Glomerular visceral epithelial cell (primary cell): ENCODE measurements around the gene PARP11.
"Not testable (repeated sequence)": the region's sequence is repeated elsewhere in the genome, so short reads cannot be mapped to it uniquely, and the experiment has no call there.

Experiments used
- DNase-seq: peaks from one replicate; pipeline ENCODE4 v3.0.0-alpha.2; 2016; ENCODE audit errors: extremely low spot score

PARP11 gene

GRCh38 chr12:3882896-3883564 lies 9.8 kb upstream of the PARP11 start:
- no peak for DNase-seq

- DNase-seq: no peak
Measured at GRCh38 chr12:3882406-3882805, 9.2 kb upstream of the PARP11 start.

GRCh38 chr12:3881281-3881950 lies 8.2 kb upstream of the PARP11 start:
- DNase-seq: no peak

GRCh38 chr12:3879846-3880245 lies 6.6 kb upstream of the PARP11 start:
- DNase-seq: no peak

GRCh38 chr12:3871356-3871755 lies 1.8 kb downstream of the PARP11 start:
- DNase-seq: no peak

- no peak for DNase-seq
Measured at GRCh38 chr12:3869865-3870264, 3.3 kb downstream of the PARP11 start.

- no peak for DNase-seq
Measured at GRCh38 chr12:3869433-3869832, 3.8 kb downstream of the PARP11 start.

- DNase-seq: no peak
Measured at GRCh38 chr12:3863756-3864155, 9.4 kb downstream of the PARP11 start.

GRCh38 chr12:3842517-3842916 lies 30.7 kb downstream of the PARP11 start:
- no peak for DNase-seq

GRCh38 chr12:3841783-3842182 lies 31.4 kb downstream of the PARP11 start:
- no peak for DNase-seq

GRCh38 chr12:3840833-3841232 lies 32.4 kb downstream of the PARP11 start:
- DNase-seq: not testable (repeated sequence)

GRCh38 chr12:3839745-3840144 lies 33.5 kb downstream of the PARP11 start:
- not testable (repeated sequence) for DNase-seq

- DNase-seq: not testable (repeated sequence)
Measured at GRCh38 chr12:3838701-3839548, 34.3 kb downstream of the PARP11 start.

GRCh38 chr12:3838076-3838475 lies 35.1 kb downstream of the PARP11 start:
- no peak for DNase-seq

- no peak for DNase-seq
Measured at GRCh38 chr12:3837049-3837448, 36.1 kb downstream of the PARP11 start.

- DNase-seq: no peak
Measured at GRCh38 chr12:3836641-3837040, 36.6 kb downstream of the PARP11 start.

GRCh38 chr12:3835914-3836313 lies 37.3 kb downstream of the PARP11 start:
- no peak for DNase-seq

GRCh38 chr12:3834774-3835173 lies 38.4 kb downstream of the PARP11 start:
- DNase-seq: no peak

- DNase-seq: no peak
Measured at GRCh38 chr12:3833670-3834310, 39.4 kb downstream of the PARP11 start.

- DNase-seq: no peak
Measured at GRCh38 chr12:3832738-3833137, 40.5 kb downstream of the PARP11 start.

- DNase-seq: no peak
Measured at GRCh38 chr12:3828888-3829287, 44.3 kb downstream of the PARP11 start.

GRCh38 chr12:3827301-3828000 lies 45.7 kb downstream of the PARP11 start:
- DNase-seq: no peak
